SU-DHL-6 (cell line): Measurements from ENCODE around the gene ABCE1.

Source experiments
- H2AFZ ChIP-seq: fragments of 200-600 bp; sonication (generic); 2 replicates; pipeline ENCODE4 v1.6.1; 2014; ENCODE audit warnings: low read depth, mild to moderate bottlenecking, moderate library complexity, mixed read lengths, antibody characterized with exemption, low read length; ENCODE audit not compliant: severe bottlenecking
- H3F3A ChIP-seq: fragments of 200-600 bp; shearing (Covaris generic); 2 replicates; pipeline ENCODE4 v1.6.0; 2016; ENCODE audit warnings: antibody characterized with exemption, mild to moderate bottlenecking; ENCODE audit not compliant: insufficient read depth
- H3K27ac ChIP-seq: fragments of 200-600 bp; sonication (generic); 2 replicates; pipeline ENCODE4 v1.5.1; 2016; ENCODE audit warnings: low read depth, mild to moderate bottlenecking, low read length, moderate library complexity, mixed read lengths
- H3K27me3 ChIP-seq: fragments of 200-600 bp; sonication (generic), shearing (Covaris generic); 2 replicates; pipeline ENCODE4 v1.6.0; 2014; ENCODE audit warnings: mild to moderate bottlenecking, low read length
- H3K36me3 ChIP-seq: fragments of 200-600 bp; sonication (generic); 2 replicates; pipeline ENCODE4 v1.6.1; 2014; ENCODE audit warnings: mild to moderate bottlenecking, low read length, mixed read lengths
- H3K4me2 ChIP-seq: fragments of 300-600, 200-600 bp; shearing (Covaris generic), sonication (generic); 2 replicates; pipeline ENCODE4 v1.6.0; 2014; ENCODE audit warnings: low read length, low read depth, mild to moderate bottlenecking; ENCODE audit not compliant: poor library complexity, severe bottlenecking
- H3K4me3 ChIP-seq: fragments of 200-600 bp; sonication (generic); 2 replicates; pipeline ENCODE4 v1.5.1; 2014; ENCODE audit warnings: antibody characterized with exemption, low read length, mild to moderate bottlenecking, mixed read lengths; ENCODE audit not compliant: insufficient read depth, poor library complexity, severe bottlenecking
- H3K79me2 ChIP-seq: fragments of 200-600 bp; sonication (generic); 2 replicates; pipeline ENCODE4 v1.6.1; 2014; ENCODE audit warnings: mild to moderate bottlenecking, low read length, moderate library complexity; ENCODE audit not compliant: insufficient read depth
- H3K9ac ChIP-seq: fragments of 200-600 bp; sonication (generic); 2 replicates; pipeline ENCODE4 v1.7.0; 2014; ENCODE audit warnings: mild to moderate bottlenecking, low read length
- H3K9me2 ChIP-seq: fragments of 200-600 bp; sonication (generic); replicated peaks from 2 replicates; pipeline ENCODE4 v1.6.1; 2014; ENCODE audit warnings: low read length; ENCODE audit not compliant: insufficient read depth
- H3K9me3 ChIP-seq: fragments of 200-600 bp; sonication (generic); 2 replicates; pipeline ENCODE4 v1.6.1; 2014; ENCODE audit warnings: low read length, mixed read lengths; ENCODE audit not compliant: insufficient read depth
- H4K20me1 ChIP-seq: fragments of 200-600 bp; sonication (generic); 2 replicates; pipeline ENCODE4 v1.6.1; 2014; ENCODE audit warnings: low read depth, mild to moderate bottlenecking, antibody characterized with exemption, low read length, moderate library complexity, mixed read lengths
- CTCF ChIP-seq: fragments of 200-600 bp; sonication (generic); IDR thresholded peaks from one replicate; pipeline ENCODE4 v1.5.1; 2017; ENCODE audit warnings: antibody characterized with exemption, mild to moderate bottlenecking, low read length, moderate library complexity; ENCODE audit not compliant: insufficient read depth, poor library complexity, severe bottlenecking
- EZH2phosphoT487 ChIP-seq: fragments of 200-600 bp; sonication (generic), shearing (Covaris generic); conservative IDR thresholded peaks from 2 replicates; pipeline ENCODE4 v1.6.1; 2018; ENCODE audit warnings: mild to moderate bottlenecking, antibody characterized with exemption, low read length, moderate library complexity, mixed read lengths

The ABCE1 gene

GRCh38 chr4:145055533-145056257, 42.4 kb upstream of the ABCE1 start:
- H3K36me3 ChIP-seq = no peaks in the 10 kb centered on the region; the same call in 1 of the 2 replicates
- no peaks in the 10 kb centered on the region for H3K27me3 ChIP-seq
- no peak overlapping the region for H2AFZ ChIP-seq
- H3K27ac ChIP-seq = no peak overlapping the region
- no peaks in the 10 kb centered on the region for H4K20me1 ChIP-seq
- H3K4me3 ChIP-seq = no peak overlapping the region
- H3K79me2 ChIP-seq = no peaks in the 10 kb centered on the region; the same call in 1 of the 2 replicates
- no peak overlapping the region for H3K9ac ChIP-seq
- H3F3A ChIP-seq = no peaks in the 10 kb centered on the region
- TF ChIP-seq CTCF = no peak
- TF ChIP-seq EZH2phosphoT487 = no peak
- H3K9me2 ChIP-seq = no peaks in the 10 kb centered on the region
- no peak overlapping the region for H3K4me2 ChIP-seq
- H3K9me3 ChIP-seq = no peaks in the 10 kb centered on the region

GRCh38 chr4:145056325-145057130, 41.6 kb upstream of the ABCE1 start:
- TF ChIP-seq CTCF = no peak
- no peak for TF ChIP-seq EZH2phosphoT487
- Histone ChIP-seq H3K4me2 (no peak overlapping the region), H4K20me1 (no peaks in the 10 kb centered on the region), H3K4me3 (no peak overlapping the region), H3K9ac (no peak overlapping the region), H3K36me3 (no peaks in the 10 kb centered on the region; the same call in 1 of the 2 replicates), H2AFZ (no peak overlapping the region), H3F3A (no peaks in the 10 kb centered on the region), H3K9me2 (no peaks in the 10 kb centered on the region), H3K27ac (no peak overlapping the region), H3K79me2 (no peaks in the 10 kb centered on the region; the same call in 1 of the 2 replicates), H3K27me3 (no peaks in the 10 kb centered on the region), H3K9me3 (no peaks in the 10 kb centered on the region)

- H3K9ac ChIP-seq = no peak overlapping the region
- no peak overlapping the region for H2AFZ ChIP-seq
- H3K9me2 ChIP-seq = no peaks in the 10 kb centered on the region
- no peak for TF ChIP-seq EZH2phosphoT487
- TF ChIP-seq CTCF = no peak
- H3K27me3 ChIP-seq = no peaks in the 10 kb centered on the region
- H3K4me3 ChIP-seq = no peak overlapping the region
- H3K27ac ChIP-seq = no peak overlapping the region
- no peaks in the 10 kb centered on the region for H4K20me1 ChIP-seq
- H3K9me3 ChIP-seq = no peaks in the 10 kb centered on the region
- H3K79me2 ChIP-seq = no peaks in the 10 kb centered on the region; the same call in 1 of the 2 replicates
- peaks cover 5% of the 10 kb centered on the region; the same call in 1 of the 2 replicates for H3K36me3 ChIP-seq
- H3F3A ChIP-seq = no peaks in the 10 kb centered on the region
- no peak overlapping the region for H3K4me2 ChIP-seq
These were observed 39.9 kb upstream of the ABCE1 start for GRCh38 chr4:145058256-145058655.
